Neural cell (in vitro differentiated cells): ENCODE data around the gene S1PR3.

Source experiments
- CTCF ChIP-seq: fragments of 450-650 bp; IDR thresholded peaks from 2 replicates; pipeline ENCODE4 v1.5.1; 2014; ENCODE audit warnings: antibody characterized with exemption, mild to moderate bottlenecking, moderate library complexity; ENCODE audit not compliant: poor library complexity, severe bottlenecking
- EP300 ChIP-seq: fragments of 450-650 bp; conservative IDR thresholded peaks from 2 replicates; pipeline ENCODE4 v1.6.1; 2014; ENCODE audit warnings: antibody characterized with exemption, mild to moderate bottlenecking, moderate library complexity; ENCODE audit not compliant: poor library complexity, severe bottlenecking
- EZH2 ChIP-seq: fragments of 200-600, 300-800 bp; shearing (Covaris generic), sonication (generic); IDR thresholded peaks from 2 replicates; pipeline ENCODE4 v1.6.1; 2014; ENCODE audit warnings: antibody characterized with exemption, low read length, borderline replicate concordance, mild to moderate bottlenecking; ENCODE audit not compliant: insufficient read depth, poor library complexity, severe bottlenecking
- MXI1 ChIP-seq: fragments of 450-650 bp; conservative IDR thresholded peaks from 2 replicates; pipeline ENCODE4 v1.6.1; 2014; ENCODE audit warnings: antibody characterized with exemption, mild to moderate bottlenecking; ENCODE audit not compliant: poor library complexity, severe bottlenecking
- POLR2AphosphoS5 ChIP-seq: IDR thresholded peaks from 2 replicates; pipeline ENCODE4 v1.6.1; 2012
- RAD21 ChIP-seq: fragments of 450-650 bp; conservative IDR thresholded peaks from 2 replicates; pipeline ENCODE4 v1.6.1; 2014; ENCODE audit warnings: antibody characterized with exemption, mild to moderate bottlenecking, moderate library complexity
- REST ChIP-seq: IDR thresholded peaks from 2 replicates; pipeline ENCODE4 v1.6.1; 2012; ENCODE audit warnings: borderline replicate concordance
- SMC3 ChIP-seq: fragments of 450-650 bp; conservative IDR thresholded peaks from 2 replicates; pipeline ENCODE4 v1.6.1; 2014; ENCODE audit warnings: antibody characterized with exemption, mild to moderate bottlenecking, moderate library complexity; ENCODE audit not compliant: poor library complexity
- TAF1 ChIP-seq: IDR thresholded peaks from 2 replicates; pipeline ENCODE4 v1.6.1; 2012; ENCODE audit warnings: low read depth

- no peak for TF ChIP-seq CTCF
- no peak for TF ChIP-seq TAF1
- TF ChIP-seq RAD21, result no peak
- TF ChIP-seq MXI1, result no peak
- no peak for TF ChIP-seq SMC3
- no peak for TF ChIP-seq POLR2AphosphoS5
- TF ChIP-seq EP300, result no peak
- no peak for TF ChIP-seq EZH2
- TF ChIP-seq REST, result no peak
Observed at GRCh38 chr9:89042984-89043383, 51.7 kb downstream of the S1PR3 start.
